Peyer's patch (tissue), 4 donors: ENCODE measurements around the gene CEACAM5.

ENCODE experiments used
- CTCF ChIP-seq, 6 experiments: fragments of 450-650 bp in 4 of 6; fragments of 200-600 bp in 2 of 6; sonication (generic) in 1 of 6; IDR thresholded peaks; one replicate each; pipeline ENCODE4 v1.5.1; 2017 to 2019; ENCODE audit warnings: antibody characterized with exemption in 6 of 6, mild to moderate bottlenecking in 3 of 6, moderate library complexity in 1 of 6
- POLR2A ChIP-seq, 2 donors: fragments of 450-650 bp; IDR thresholded peaks; one replicate each; pipeline ENCODE4 v1.5.1; 2017; ENCODE audit warnings: antibody characterized with exemption in 2 of 2, mild to moderate bottlenecking in 2 of 2, moderate library complexity in 2 of 2

- TF ChIP-seq CTCF (IDR thresholded peaks at IDR 0.05) = no peak
- no peak for TF ChIP-seq POLR2A (IDR thresholded peaks at IDR 0.05)
Observed at GRCh38 chr19:41694831-41695635, 13.4 kb upstream of the CEACAM5 start.
